ENCODE data around the gene TUBG2.

DNA sequence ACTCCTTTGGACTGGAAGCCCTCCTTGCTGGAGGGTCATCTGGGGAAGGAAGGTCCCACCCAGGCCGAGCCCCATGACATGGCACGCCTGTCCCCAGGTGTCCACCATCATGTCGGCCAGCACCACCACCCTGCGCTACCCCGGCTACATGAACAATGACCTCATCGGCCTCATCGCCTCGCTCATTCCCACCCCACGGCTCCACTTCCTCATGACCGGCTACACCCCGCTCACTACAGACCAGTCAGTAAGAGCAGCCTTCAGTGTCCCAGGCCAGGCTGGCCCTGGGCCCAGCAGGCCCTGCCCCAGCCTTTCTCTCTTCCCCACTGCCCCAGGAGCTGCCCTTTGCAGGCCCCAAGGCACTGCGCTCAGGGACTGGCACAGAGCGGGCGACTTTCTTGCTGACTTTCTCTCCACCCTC is 6.5 kb downstream of the TUBG2 start:
- TF ChIP-seq POLR2AphosphoS5 (IDR thresholded peaks at IDR 0.05; ENCODE audit: borderline replicate concordance, low read depth, low read length): no peak
- no peak for TF ChIP-seq EZH2 (IDR thresholded peaks at IDR 0.05)
- TF ChIP-seq FOXP2 (optimal IDR thresholded peaks at IDR 0.05; ENCODE audit: control extremely low read depth, extremely low read length, insufficient read depth): no peak

Data from SK-N-MC (cell line).